ENCODE results near the gene TTC33.
"Not testable (repeated sequence)": the region's sequence is repeated elsewhere in the genome, so short reads cannot be mapped to it uniquely, and the experiment has no call there.

Gene TTC33

DNA sequence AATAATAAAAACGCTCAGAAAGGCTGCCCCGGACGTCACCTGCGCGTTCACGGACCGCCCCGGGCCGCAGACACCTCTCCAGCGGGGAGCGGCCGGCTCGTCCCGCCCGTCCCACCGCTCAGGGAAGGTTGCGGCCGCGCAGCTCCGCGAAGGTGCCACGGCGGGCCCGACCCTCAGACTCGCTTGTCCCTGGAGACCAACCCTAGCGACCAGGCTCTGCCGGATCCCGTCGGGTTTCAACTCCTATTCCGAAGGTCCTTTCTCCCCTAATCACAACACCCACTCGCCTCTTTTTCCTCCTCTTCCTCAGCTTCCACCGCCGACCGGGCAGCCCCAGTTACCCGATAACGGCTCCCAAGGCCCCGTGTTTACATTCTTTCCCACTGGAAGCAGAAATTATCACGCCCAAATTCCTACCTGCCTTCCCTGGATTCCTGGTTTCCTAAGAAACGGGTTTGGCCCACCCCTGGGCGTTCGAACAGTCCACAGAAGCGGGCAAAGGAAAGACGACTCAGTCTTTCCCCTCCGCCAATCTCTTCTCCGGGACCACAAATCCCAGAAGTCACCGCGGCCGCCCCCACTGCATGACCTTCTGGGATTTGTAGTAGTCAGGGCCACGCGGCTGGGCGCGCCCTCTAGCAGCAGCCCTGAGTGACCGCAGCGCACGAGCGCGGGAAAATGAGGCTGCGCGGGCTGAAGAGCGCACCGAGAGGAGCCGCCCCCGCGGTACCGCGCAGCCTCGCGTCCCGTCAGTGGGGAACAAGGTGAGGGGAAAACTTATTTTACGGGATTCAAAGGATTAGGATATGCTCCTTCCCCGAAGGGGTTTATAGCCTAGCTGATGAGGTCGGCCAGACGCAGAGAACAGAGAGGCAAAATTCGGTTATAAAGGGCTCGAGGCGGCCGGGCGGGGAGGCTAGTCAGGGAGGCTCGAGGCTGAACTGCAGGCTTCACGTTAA lies at the start of gene TTC33:
TSS of gene TTC33 (minus strand) at position 555 of the 959 bp plus-strand sequence. CDS start 8,943 bp downstream, outside the sequence.
- DNase-seq (ENCODE audit: low read depth): peak; percentile 94

- DNase-seq (ENCODE audit: low read depth): no peak
Observed at GRCh38 chr5:40801771-40802562, 46.2 kb upstream of the TTC33 start.

DNA sequence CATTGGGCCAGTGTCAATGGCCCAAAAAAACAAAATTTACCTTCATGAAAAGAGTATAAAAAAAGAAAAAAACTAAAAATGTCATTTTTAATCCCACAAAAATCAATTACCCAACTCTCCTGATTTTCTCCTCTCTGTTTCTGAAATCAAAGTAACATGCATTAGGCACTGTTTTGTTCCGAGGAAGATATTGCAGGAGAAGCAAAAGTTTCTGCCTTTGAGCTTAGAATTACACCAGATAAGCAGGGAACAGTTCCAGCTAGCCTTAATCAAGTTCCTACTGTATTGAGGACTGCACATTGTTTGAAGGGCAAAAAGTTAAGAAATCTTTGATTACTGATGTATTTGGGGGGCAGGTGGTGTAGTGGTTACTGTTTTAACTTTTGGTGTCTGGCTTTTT lies 43.5 kb upstream of the TTC33 start:
- no peak for DNase-seq (ENCODE audit: low read depth)

DNA sequence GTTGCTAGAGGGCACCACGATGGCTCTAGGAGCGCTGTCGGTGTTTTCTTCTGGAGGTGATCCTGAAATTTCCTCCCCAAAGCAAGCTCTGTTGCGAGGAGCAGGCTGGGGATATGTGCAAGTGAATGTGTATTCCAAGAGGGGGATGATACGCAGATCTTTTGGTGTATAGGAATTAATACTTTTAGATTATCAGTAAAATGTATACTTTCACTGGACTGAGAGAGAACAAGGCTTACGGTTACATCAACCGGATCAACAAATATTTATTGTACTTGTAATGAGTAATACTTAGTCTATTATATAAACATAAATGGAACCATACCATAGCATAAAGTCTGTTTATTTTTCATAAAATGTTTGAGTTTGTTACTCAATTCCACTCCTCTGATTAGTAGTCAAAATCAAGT lies 43.0 kb upstream of the TTC33 start:
- DNase-seq (ENCODE audit: low read depth): no peak

DNA sequence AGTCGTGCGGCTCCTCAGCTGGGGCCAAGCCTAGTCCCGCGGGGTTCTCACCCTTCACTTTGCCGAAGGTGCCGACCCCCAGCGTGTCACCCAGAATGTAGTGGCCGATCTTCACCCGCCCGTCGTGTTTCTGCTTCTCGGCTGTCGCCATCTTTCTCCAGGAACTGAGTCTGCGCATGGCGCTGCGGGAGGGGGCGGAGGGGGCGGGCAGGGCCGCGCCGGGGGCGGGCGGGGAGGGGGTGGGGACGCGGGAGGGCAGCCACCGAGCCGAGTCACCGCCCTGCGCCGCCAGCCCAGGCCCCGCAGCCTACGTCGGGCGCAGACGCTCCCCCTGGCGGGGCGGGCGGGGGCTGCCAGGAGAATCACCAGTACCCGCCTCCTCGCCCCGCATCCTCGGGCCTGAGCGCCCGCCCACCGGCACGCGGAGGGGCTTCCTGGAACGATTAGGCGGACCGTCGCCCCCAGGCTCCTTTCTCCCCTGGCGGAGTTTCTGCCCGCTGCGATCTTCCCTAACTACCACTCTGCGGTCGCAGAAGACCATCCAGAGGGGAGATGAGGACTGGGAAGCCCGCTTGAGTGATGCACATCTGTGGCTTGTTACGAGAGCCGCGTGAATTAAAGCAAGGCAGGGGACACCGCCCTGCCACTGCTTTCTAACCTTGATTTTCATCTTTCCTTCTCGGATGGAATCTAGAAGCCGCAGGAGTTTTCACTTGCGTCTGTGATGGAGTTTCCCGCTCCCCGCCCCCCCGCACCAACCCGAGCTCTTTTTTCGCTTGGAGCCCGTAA lies 42.4 kb upstream of the TTC33 start, which contains the start of gene PRKAA1:
TSS of gene PRKAA1 (minus strand) at position 363 of the 789 bp plus-strand sequence. CDS start at position 178, 185 bp downstream.
- peak; percentile 88 for DNase-seq (ENCODE audit: low read depth)

DNA sequence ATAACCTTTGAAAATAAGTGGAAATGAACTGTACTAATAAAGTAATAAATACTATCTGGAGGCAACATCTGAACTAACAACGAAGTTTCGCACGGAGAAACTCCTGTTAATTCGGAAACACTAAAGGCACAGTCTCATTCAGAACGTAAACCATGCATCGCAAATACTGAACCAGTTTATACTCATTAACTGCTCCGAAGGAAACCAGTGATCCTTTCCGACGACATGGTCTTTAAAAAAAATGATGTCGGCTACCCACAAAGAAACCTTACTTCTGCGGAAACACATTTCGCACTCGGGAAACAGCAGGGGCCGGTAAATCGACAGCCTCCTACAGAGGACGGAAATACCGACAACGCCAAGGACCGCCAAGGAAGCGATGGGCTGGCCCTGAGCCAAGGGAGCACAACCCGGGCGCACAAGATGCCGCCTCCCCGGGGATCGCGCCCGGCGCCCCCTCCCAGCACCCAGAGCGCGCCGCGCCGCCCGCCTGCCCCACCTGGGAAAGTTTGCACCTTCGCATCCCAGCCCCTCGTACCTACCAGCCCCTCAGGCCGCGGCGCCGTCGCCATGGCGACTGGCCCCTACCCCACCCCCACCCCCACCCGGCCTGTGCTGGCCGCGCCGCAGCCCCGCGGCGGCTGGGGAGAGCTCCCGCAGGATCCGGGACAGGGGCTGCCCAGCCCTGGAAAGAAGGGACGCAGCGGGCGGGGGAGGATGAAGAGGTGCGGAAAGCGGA lies 41.7 kb upstream of the TTC33 start:
- DNase-seq (ENCODE audit: low read depth): peak; percentile 82

DNA sequence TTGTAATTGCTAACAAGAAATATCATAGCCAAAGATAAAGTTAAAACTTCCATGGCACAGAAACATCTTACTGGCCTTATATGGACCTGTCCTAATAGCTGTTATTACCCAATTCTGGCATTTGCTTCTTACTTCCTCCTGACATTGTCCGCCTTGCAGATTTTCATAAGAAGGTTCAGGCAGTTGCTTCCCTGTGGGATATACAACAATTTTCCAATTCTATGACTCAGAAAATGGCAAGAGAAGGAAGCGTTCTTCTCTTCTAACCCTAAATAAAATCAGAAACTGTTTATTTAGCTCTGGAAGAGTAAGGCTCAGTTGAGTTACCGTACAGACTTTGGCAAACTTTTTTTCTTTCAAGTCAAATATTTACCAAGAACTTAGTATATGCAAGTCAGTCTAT lies 40.7 kb upstream of the TTC33 start:
- peak; percentile 57 for DNase-seq (ENCODE audit: low read depth)

DNA sequence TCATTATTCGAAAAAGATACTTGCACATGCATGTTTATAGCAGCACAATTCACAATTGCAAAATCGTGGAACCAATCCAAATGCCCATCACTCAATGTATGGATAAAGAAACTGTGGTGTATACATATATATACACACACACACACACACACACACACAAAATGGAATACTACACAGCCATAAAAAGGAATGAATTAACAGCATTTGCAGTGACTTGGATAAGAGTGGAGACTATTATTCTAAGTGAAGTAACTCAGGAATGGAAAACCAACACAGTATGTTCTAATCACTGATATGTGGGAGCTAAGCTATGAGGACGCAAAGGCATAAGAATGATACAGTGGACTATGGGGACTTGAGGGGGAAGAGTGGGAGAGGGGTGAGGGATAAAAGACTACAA lies 39.1 kb upstream of the TTC33 start:
- not testable (repeated sequence) for DNase-seq (ENCODE audit: low read depth)

- not testable (repeated sequence) for DNase-seq (ENCODE audit: low read depth)
Observed at GRCh38 chr5:40794340-40794739, 38.6 kb upstream of the TTC33 start.

DNA sequence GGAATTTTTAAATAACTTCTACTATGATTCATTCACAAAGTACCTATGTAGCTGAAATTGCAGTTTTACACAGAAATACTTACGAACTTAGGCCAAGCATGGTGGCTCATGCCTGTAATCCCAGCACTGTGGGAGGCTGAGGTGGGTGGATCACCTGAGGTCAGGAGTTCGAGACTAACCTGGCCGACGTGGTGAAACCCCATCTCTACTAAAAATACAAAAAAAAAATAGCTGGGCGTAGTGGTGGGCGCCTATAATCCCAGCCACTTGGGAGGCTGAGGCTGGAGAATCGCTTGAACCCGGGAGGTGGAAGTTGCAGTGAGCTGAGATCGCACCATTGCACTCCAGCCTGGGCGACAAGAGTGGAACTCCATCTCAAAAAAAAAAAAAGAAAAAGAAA lies 36.9 kb upstream of the TTC33 start:
- not testable (repeated sequence) for DNase-seq (ENCODE audit: low read depth)

DNA sequence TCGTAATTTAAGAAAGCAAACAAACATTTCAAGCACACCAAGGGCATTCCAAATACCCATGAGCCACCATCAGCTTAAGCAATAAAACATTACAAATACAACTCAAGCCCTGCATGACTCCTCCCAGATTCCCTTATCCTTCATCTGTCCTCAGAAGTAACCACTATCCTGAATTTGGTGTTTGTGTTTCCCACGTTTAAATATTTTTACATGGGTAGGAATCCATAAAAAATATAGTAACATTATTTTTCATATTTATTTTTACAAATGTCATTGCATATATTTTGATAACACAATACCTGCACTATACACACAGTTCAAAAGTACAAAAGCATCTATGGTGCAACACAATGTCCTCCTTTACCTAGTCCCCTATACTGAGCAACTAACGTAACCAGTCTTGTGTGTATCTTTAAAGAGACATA lies 36.0 kb upstream of the TTC33 start:
- DNase-seq (ENCODE audit: low read depth): peak; percentile 24

GRCh38 chr5:40790947-40791593 lies 35.3 kb upstream of the TTC33 start:
- DNase-seq (ENCODE audit: low read depth): peak; percentile 14

DNA sequence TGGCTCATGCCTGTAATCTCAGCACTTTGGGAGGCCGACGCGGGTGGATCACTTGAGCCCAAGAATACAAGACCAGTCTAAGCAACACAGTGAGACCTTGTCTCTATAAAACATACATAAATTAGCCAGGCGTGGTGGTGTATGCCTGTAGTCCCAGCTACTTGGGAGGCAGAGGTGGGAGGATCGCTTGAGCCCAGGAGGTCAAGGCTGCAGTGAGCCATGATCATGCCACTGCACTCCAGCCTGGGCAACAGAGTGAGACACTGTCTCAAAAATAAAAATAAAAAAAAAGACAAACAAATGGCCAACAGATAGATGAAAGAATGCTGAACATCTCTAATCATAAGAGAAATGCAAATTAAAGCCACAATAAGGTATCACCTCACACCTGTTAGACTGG lies 33.2 kb upstream of the TTC33 start:
- not testable (repeated sequence) for DNase-seq (ENCODE audit: low read depth)

DNA sequence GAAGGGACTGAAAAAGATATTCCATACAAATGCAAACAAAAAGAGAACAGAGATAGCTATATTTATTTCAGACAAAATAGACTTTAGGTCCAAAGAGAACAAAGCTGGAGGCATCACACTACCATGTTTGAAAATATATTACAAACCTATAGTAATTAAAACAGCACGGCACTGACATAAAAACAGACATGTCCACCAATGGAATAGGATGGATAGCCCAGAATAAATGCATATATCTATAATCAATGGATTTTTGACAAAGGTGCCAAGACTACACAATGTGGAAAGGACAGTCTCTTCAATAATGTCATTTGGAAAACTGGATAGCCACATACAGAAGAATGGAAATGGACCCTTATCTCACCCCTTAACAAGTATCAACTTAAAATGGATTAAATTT lies 32.2 kb upstream of the TTC33 start:
- DNase-seq (ENCODE audit: low read depth): no peak

DNA sequence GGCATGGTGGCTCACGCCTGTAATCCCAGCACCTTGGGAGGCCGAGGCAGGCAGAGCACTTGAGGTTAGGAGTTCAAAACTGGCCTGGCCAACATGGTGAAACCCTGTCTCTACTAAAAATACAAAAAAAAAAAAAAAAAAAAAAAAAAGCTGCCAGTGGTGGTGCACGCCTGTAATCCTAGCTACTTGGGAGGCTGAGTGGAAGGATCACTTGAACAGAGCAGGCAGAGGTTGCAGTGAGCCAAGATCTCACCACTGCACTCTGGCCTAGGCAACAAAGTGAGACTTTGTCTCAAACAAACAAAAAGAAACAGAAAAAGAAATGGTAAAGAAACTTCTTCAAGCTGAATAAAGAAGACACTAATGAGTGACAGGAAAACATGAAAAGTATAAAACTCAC lies 30.9 kb upstream of the TTC33 start:
- not testable (repeated sequence) for DNase-seq (ENCODE audit: low read depth)

DNA sequence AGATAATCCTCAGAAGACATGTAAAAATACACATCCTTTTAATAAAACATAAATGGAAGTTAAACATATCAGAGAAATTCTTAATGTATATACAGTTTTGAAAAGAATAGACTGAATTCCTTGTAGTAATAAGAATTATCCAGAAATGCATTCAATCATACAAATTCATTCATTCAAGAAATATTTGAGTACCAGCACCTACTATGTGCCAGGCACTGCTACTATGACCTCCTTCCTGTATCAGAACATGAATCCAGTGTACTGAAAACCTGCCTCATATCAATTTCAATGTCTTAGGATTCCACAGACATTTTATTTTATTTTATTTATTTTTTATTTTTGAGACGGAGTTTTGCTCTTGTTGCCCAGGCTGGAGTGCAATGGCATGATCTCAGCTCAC lies 29.2 kb upstream of the TTC33 start:
- DNase-seq (ENCODE audit: low read depth): no peak

DNA sequence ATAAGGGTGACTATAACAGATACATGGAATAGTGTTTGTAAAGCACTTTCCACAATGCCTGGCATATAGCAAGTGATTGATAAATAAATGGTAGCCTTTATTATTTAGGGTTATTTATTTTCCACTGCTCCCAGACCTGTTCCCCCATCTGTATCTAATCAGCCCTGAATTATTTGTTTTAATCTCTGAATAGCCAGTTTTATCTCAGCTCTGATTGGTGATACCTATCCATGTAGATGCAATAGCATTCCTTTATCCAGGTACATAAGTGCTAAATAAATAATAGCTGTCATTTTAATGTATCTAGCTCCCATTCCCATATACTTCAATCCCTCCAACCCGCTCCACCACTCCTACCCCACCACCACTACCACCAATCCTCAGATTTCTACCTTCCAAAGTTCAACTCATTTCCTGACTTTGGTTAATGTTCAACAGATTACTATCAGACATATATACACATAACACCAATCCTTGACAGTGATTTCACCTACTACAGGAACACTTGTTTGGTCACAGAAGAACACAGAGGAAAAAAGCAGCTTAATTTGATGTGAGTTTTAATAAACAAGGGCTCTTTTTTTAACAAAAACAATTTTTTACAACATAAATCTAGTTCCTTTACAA lies 28.4 kb upstream of the TTC33 start:
- DNase-seq (ENCODE audit: low read depth): no peak

- peak; percentile 62 for DNase-seq (ENCODE audit: low read depth)
Observed at GRCh38 chr5:40781843-40782409, 26.2 kb upstream of the TTC33 start.

- no peak for DNase-seq (ENCODE audit: low read depth)
Observed at GRCh38 chr5:40780858-40781257, 25.1 kb upstream of the TTC33 start.

- no peak for DNase-seq (ENCODE audit: low read depth)
Observed at GRCh38 chr5:40780199-40780598, 24.4 kb upstream of the TTC33 start.
